NB4 (cell line): ENCODE data around the gene ABLIM2.

Source experiments
- DNase-seq: peaks from one replicate; pipeline ENCODE4 v3.0.0; 2010; ENCODE audit warnings: low read depth
- H3K4me3 ChIP-seq: one replicate; pipeline ENCODE4 v1.5.1; 2011; ENCODE audit warnings: mild to moderate bottlenecking, low read depth, low read length, moderate library complexity
- CTCF ChIP-seq: IDR thresholded peaks from one replicate; pipeline ENCODE4 v1.5.1; 2012; ENCODE audit warnings: low read depth, low read length
- MYC ChIP-seq: IDR thresholded peaks from 2 replicates; pipeline ENCODE4 v1.6.1; 2011; ENCODE audit warnings: low read depth, low read length
- POLR2A ChIP-seq: IDR thresholded peaks from 2 replicates; pipeline ENCODE4 v1.6.1; 2011; ENCODE audit warnings: mild to moderate bottlenecking; ENCODE audit not compliant: insufficient read length; ENCODE audit errors: extremely low read depth
- TF ChIP-seq, protein P1 (sequence below): IDR thresholded peaks from 2 replicates; pipeline ENCODE4 v1.6.1; 2011; ENCODE audit warnings: low read depth, low read length

Gene ABLIM2

DNA sequence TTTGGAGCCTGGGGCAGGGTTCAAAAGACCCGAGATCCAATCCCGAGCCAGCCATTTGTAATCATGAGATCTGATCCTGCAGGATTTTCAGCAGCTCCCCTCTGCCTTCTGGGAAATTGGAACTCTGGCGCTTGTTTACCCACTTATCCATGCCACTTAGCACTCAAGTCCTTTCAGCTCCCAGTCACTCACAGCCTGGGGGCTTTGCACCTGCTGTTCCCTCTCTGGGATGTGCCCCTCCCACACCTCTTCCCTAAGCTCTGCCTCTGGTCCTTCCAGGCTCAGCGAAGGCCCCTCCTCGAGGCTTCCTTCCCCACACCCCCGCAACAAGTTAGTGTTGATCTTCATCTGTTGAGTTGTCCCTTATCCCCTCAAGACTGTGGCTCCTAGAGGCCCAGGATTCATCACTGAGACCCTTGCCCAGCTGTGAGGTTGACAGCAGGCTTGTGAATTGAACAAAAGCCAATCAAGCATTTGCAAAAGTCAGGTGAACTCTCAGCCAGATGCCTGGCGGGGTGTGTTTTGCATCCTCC lies 119.8 kb downstream of the ABLIM2 start:
- no peak for DNase-seq
- no peak overlapping the region for H3K4me3 ChIP-seq
- TF ChIP-seq, protein P1, sequence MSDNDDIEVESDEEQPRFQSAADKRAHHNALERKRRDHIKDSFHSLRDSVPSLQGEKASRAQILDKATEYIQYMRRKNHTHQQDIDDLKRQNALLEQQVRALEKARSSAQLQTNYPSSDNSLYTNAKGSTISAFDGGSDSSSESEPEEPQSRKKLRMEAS: no peak
- no peak for TF ChIP-seq CTCF
- TF ChIP-seq MYC: no peak
- TF ChIP-seq POLR2A: no peak

DNA sequence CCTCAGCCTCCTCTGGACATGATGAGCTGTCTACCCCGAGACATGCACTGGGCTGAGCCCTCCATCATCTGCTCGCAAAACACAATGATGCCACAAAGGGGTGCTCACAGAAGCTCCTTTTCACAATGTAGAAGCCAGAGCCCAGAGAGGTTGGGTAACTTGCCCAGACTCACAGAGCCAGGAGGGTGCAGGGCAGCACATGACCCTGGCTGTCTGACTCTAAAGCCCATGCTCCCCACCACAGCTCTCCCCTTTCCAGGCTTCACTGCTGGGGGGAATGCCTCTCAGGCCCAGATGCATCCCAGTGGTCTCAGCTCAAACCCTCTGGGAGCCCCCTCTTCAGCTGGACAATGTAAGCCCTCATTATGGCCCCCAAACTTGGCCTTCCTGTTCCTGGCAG lies 120.5 kb downstream of the ABLIM2 start:
- TF ChIP-seq, protein P1: no peak
- TF ChIP-seq CTCF (no peak), MYC (no peak)
- no peak for DNase-seq
- H3K4me3 ChIP-seq: no peak overlapping the region

DNA sequence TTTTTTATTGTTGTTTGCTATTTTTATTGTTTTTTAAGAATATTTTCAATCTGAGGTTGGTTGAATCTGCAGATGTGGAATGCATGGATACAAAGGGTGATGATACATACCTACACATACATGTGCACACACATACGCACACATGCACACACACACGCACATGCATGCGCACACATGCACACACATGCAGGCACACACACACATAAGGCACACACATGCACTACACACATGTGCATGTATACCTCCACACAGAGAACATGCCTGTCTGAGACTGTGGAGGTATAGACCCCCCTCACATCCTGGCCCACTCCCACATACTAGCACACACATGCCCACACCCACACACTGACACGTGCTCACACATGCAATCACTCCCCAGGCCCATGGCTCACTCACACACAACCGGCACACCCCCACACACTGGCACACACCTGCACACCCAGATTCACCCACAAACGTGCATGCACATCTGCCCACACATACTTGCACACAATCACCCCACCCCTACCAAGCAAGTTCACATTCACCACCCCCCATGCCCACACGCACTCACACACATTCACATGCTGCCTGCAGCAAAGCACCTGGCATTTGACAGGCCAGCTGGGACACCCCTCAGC lies 121.4 kb downstream of the ABLIM2 start:
- H3K4me3 ChIP-seq: no peak overlapping the region
- no peak for DNase-seq
- no peak for TF ChIP-seq MYC

DNA sequence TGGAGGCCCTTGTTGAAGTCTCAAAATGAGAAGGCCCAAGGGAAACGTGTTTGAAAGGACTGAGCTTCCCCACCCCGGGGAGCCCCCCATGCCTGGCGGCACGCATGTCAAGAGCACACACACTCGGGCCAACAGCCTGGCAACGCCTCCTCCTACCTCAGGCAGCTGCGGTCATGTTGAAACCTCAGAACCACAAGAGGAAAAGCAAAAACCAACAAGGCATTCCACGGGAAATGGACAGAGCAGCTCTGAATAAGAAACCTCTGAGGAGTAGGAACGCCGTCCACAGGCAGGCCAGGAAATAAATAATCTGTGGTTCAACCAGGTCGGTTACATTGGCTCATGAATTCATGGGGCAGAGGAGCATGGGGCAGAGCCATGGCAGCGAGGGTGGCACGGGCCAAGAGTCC lies 123.2 kb downstream of the ABLIM2 start:
- TF ChIP-seq MYC: no peak
- TF ChIP-seq, protein P1: no peak
- no peak for TF ChIP-seq POLR2A
- TF ChIP-seq CTCF: no peak
- DNase-seq: peak; percentile 88

GRCh38 chr4:8033829-8034528 lies 124.6 kb downstream of the ABLIM2 start:
- peak; percentile 40 for DNase-seq
- H3K4me3 ChIP-seq: no peak overlapping the region
- TF ChIP-seq, protein P1: no peak
- TF ChIP-seq POLR2A (no peak), CTCF (no peak), MYC (no peak)

More for the DNA sequence above, 123.2 kb downstream of the ABLIM2 start:
- H3K4me3 ChIP-seq: no peak overlapping the region

DNA sequence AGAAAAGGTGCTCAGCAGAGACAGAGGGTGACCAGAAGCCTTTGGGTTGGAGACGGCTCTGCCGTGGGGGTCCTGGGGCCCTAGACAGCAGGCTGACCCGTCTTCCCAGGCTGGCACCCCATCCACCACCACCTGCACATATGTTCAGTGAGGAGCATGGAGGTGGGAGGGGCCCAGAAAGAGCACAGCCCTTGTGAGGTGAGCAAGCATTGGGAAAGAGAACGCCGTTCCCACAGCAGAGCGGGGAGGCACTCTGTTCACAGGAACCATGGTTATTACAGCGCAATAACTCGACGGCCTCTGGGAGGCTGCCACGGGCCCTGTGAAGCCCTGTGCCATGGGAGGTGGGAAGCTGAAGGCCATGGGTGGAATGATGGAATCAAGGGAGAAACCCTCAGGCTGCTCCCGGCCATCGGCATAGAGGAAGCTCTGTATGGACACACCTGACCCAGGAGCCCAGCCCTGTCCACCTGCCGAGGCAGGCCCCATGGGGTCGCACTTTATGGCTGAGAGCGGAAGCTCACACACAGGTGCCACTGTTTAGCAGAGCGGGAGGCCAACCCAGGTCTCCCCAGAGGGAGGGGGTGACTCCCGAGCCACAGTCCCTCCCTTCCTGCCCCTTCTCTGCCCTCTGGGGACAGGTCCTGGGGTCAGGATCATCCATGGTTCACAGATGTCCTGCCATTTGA lies 125.4 kb downstream of the ABLIM2 start:
- peak; percentile 44 for DNase-seq
- H3K4me3 ChIP-seq: no peak overlapping the region
- TF ChIP-seq MYC (no peak), CTCF (no peak), POLR2A (no peak)
- TF ChIP-seq, protein P1: no peak
